NCI-H524 (cell line): ENCODE data around the gene VAT1L.

Experiments
- DNase-seq, 2 experiments: peaks; one replicate each; lab custom pipeline; 2025; lab: John Stamatoyannopoulos, UW

Gene VAT1L

GRCh38 chr16:77869997-77870813 is 81.8 kb downstream of the VAT1L start:
- DNase-seq: no peak

- DNase-seq: no peak
Observed at GRCh38 chr16:77871932-77872331, 83.6 kb downstream of the VAT1L start.

GRCh38 chr16:77873066-77873465 is 84.7 kb downstream of the VAT1L start:
- DNase-seq: no peak

GRCh38 chr16:77874347-77874746 is 86.0 kb downstream of the VAT1L start:
- no peak for DNase-seq

DNA sequence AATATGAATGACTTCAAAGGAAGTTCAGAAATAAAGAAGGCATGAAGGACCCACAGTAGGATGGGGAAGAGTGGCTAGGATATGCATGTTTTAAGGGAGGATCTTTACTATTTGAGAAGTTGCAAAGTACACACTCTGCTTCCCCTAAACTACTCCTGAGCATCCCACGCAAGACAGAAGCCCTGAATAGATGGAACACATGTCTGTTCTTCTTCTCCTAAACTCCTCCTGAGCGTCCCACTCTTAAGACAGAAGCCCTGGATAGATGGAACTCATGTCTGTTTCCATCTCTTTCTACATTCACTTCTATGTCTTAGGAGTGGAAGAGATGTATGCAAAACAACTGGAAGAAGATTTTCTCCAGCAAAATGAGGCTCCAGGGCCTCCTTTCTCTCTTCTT is 88.4 kb downstream of the VAT1L start:
- DNase-seq: no peak

DNA sequence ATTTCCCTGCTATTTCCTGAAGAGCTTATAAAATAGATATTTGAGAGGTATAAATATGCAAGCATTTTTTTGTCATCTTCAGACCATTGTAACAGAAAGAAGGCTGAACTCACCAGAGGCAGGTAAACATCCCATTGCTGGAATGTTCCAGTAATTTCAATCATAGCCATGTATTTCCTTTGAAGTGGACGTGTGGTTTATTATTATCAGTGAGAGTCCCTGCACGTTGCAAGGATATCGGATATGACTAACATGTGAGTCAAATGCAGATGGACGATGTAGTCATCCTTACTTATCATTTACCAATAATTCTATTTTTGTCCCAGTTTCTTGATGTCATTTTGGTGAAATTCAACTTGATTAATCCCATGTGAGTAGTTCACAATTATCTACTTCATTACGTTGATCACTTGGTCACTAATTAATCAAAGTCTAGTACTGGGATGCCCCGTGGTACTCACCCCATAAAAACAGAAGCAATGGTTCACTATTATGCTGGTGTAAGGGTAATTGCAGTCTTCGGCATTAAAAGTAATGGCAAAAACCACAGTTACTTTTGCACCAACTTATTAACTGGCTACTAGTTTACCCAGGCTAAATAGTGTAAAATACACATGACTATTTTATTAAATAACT is 89.5 kb downstream of the VAT1L start:
- DNase-seq: no peak

DNA sequence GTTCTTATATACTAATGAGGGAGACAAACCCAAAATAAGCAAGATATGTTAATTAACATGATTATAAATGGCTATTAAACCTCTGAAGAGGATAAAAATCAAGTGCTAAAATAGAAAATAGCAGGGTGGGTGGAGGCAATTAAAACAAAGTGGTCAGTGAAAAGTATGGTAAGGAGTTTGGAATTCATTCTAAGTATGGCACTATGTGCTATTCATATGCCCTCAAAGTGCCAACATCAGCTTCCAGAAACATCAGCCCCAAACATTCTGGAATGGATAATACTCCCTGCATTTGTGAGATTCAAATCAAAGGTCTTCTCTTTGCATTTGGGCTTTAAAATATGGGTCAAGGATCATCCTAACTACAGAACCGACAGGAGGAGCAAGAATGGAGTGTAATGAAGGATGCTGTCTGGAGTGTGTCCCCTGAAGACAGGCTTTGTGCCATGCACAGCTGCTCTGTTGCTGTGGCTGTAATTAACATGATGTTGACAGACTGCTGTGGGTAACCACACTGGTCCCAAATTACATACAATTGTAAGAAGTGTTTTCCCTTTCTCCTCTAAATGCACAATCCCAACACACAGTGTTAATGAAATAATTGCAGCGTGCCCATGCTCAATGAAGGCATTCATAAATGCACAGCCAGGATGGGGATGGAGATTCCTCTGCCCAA is 93.1 kb downstream of the VAT1L start:
- DNase-seq: peak in 1 of 2 experiments; percentile 14

DNA sequence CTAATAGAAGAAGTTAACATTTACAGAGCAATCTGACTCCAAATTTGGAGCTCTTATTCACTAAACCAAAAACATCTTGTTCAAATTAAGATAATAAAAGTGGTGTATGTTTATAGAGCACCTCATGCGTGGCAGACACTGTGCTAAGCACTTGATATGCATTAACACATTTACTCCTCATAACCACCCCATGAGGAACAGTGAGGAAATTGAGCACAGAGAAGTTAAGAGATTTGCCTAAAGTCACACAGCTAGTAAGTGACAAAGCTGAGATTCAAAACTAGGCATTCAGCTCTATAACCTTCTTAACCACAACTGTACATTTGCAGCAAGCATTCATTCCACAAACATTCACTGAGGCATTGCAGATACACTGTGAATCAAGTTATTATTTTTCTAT is 94.0 kb downstream of the VAT1L start:
- DNase-seq: no peak

- no peak for DNase-seq
Observed at GRCh38 chr16:77885571-77886295, 97.4 kb downstream of the VAT1L start.

GRCh38 chr16:77888871-77889270 is 100.5 kb downstream of the VAT1L start:
- DNase-seq: peak; percentile 7 to 72

- DNase-seq: no peak
Observed at GRCh38 chr16:77890075-77890474, 101.7 kb downstream of the VAT1L start.

- DNase-seq: no peak
Observed at GRCh38 chr16:77894162-77894561, 105.8 kb downstream of the VAT1L start.

GRCh38 chr16:77895962-77896361 is 107.6 kb downstream of the VAT1L start:
- no peak for DNase-seq

GRCh38 chr16:77896415-77897128 is 108.2 kb downstream of the VAT1L start:
- DNase-seq: peak in 1 of 2 experiments; percentile 17

GRCh38 chr16:77897129-77897437 is 108.7 kb downstream of the VAT1L start:
- no peak for DNase-seq

DNA sequence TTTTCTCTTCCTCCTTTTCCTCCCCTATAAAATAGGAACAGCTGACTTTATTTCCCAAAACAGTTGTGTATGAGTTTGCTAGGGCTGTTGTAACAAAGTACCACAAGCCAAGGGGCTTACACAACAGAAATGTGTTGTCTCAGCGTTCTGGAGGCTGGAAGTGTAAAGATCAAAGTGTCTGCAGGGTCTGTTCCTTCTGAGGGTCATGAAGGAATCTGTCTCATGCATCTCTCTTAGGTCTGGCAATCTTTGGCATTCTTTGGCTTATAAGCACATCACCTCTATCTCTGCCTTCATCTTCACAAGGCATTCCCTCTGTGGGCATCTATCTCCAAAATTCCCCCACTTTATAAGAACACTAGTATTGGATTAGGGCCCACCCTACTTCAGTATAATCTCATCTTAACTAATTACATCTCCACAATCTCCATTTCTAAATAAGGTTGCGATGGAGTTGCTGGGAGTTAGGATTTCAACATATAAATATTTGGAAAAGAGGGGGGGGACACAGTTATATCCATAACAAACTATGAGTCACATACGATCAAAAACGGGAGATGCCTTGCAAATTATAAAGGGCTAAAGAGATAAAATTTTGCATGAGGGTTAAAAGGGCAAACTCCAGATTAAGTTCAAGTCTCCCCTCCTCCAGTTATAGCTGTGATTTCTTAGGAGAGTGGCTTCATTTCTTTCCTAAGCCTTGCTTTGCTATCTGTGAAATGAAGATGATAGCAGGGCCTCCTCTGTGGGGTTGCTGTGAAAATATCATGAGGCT is 109.7 kb downstream of the VAT1L start:
- no peak for DNase-seq

- DNase-seq: no peak
Observed at GRCh38 chr16:77898671-77899211, 110.4 kb downstream of the VAT1L start.

GRCh38 chr16:77899416-77899815 is 111.1 kb downstream of the VAT1L start:
- no peak for DNase-seq

DNA sequence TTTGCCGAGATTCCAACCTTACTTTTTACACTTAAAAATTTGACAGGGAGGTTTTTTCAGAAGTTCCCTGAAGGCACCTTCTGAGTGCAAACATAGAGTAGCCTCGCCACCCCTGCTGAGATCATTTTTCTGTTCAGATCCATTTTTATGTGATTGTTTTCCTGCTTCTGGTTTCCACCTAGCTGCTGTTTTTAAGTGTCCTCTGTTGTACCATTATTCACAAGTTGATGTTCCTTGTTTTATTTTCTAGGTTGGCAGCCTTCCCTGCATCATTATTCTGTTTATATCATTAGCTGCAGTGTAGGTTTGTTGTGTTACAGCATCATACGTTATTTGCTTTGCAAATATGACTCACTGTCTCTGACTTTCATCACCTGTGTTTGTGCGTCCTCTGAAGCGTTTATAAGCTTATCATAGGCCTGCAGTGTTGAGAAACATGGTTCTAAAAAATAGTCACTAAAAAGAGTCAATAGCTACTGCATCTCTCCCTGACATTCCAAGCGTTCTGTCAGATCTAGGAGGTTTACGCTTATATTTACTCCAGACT is 117.1 kb downstream of the VAT1L start:
- no peak for DNase-seq

DNA sequence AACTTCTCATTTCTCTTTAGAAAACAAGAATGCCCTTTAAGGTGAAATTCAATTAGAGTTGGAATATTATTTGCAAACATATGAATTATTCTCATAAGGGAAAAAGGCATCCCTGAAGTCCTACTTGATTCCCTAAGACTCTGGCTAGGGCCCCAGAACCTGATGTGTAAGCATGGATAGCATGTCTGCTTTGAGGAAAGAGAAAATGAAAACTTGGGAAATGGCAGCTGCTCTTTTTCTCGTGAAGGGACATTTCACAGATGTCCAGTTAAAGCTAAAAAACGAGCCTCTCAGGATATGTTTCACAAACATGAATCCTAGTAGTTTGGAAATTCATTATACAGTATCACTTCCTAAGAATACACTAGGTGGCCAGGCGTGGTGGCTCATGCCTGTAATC is 121.7 kb downstream of the VAT1L start:
- no peak for DNase-seq

- DNase-seq: no peak
Observed at GRCh38 chr16:77912617-77913016, 124.3 kb downstream of the VAT1L start.
